H54 (cell line): ENCODE data around the gene MAGEB16.

Experiments used
- DNase-seq: peaks from one replicate; pipeline ENCODE4 v3.0.0; 2011; ENCODE audit warnings: low spot score, mixed read lengths; ENCODE audit not compliant: insufficient read length
- FAIRE-seq: peaks from 3 replicates; lab custom pipeline; 2011; peaks lifted over from hg19 to GRCh38; lab: Jason Lieb, UNC
- POLR2A ChIP-seq: IDR thresholded peaks from 2 replicates; pipeline ENCODE4 v1.6.1; 2011; ENCODE audit warnings: low read depth, mild to moderate bottlenecking, low read length

Gene MAGEB16

DNA sequence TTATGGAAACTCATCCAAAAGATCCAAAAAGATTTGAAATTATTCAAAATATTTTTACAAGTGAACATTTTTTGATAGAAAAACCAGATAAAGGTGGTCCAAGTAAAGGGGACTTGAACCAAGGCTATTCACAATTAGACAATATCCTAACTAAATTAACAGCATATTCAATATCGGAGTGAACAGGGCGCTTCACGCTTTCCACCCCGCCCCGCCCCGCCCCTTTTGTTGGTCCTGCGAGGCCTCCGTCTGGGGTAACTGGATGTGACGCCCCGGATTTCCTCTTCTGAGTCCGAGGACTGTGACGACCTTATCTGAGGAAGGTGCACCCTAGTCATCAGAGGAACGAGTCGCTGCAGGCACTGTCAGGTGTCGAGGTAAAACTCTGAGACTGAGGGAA lies at the start of gene MAGEB16:
MAGEB16 (plus strand) TSS at position 301 of the 400 bp plus-strand sequence. CDS start 3,855 bp downstream, outside the sequence.
- DNase-seq (no peak), FAIRE-seq (no peak)
- TF ChIP-seq POLR2A = no peak

DNA sequence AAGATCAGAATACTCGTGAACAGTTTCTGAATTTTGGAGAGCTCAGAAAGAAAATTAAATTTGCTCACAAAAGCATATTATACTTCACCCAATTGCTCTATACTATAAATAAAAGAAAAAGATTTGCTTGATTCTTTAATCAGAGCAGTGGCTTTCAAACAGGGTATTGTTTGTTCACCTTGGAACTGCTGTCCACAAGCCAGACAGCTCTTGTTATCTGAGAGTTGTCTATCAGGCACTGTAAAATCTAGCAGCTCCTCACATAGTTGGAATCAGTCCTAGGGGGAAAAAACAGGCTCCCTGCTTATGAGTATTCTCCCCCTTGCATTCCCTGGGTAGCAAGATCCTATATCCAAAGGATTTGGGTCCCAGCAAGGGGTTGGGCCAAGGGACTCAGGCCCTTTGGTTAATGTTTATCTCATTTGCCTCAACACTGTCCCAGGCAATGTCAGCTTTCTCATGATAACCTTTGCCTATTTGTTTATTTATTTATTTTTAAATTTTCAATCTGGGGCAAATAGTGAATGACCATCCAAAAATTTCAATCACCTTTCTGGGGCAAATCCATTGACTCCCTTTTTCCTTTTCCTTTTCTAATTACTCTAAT lies 24.1 kb upstream of the MAGEB16 start:
- DNase-seq (no peak), FAIRE-seq (no peak)
- no peak for TF ChIP-seq POLR2A

- TF ChIP-seq POLR2A = no peak
- DNase-seq = no peak
- no peak for FAIRE-seq
Observed at GRCh38 chrX:35785075-35785474, 13.1 kb upstream of the MAGEB16 start.

DNA sequence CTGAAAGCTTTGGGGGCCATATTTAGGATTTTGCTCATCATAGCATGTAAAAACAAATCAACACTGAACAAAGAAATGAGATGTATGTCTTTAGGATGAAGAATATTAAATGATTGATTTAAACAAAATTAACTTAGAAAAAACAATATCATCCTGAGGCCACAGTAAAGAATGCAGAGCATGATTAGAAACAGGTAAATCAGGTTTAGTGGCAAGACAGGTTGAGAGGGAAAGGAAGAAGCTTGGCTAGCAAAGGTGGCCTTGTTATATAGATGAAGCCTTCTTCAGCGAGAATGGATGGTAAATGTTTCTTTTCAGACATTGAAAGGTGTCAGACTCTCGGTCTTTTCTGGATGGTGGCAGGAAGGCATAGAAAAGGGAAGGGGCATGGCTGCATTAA lies 11.9 kb upstream of the MAGEB16 start:
- no peak for FAIRE-seq
- DNase-seq = no peak
- TF ChIP-seq POLR2A = no peak

DNA sequence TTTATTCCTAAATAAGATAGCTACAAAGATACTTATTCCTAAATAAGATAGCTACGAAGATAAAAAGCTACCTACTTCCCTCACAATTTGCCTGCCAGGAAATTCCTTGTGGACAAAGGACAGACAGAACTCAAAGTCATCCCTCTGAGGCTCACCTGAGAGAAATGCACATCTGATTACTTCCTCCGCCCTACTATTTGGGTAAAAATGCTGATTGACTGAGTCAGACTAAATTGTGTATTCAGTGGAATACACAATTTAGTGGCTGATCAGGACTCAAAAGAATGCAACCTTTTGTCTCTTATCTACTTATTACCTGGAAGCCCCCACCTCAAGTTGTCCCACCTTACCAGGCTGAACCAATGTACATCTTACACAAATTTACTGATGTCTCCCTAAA lies 10.3 kb upstream of the MAGEB16 start:
- no peak for DNase-seq
- no peak for TF ChIP-seq POLR2A
- FAIRE-seq = no peak

- no peak for TF ChIP-seq POLR2A
- DNase-seq = no peak
- FAIRE-seq = no peak
Observed at GRCh38 chrX:35800474-35800873, 2.3 kb downstream of the MAGEB16 start.

GRCh38 chrX:35809781-35810180 lies 11.6 kb downstream of the MAGEB16 start:
- no peak for FAIRE-seq
- no peak for TF ChIP-seq POLR2A
- no peak for DNase-seq

GRCh38 chrX:35819241-35819640 lies 21.1 kb downstream of the MAGEB16 start:
- DNase-seq (no peak), FAIRE-seq (no peak)
- TF ChIP-seq POLR2A = no peak

DNA sequence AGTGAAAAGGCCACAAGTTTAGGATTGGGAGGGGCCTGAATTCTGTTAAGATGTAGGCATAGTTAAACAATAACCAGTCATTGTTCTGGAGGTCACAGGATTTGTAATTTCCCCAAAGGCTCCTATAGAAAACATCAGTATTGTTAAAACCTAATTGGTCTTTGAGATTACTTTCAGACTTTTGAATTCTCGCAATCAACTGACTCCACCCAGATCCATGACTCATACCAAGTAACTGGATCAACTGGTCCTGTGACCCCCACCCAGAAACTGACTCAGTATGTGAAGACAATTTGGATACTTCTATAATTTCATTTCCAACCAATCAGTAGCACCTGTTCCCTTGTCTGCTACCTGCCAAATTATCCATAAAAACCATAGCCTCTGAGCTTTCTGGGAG lies 28.4 kb downstream of the MAGEB16 start:
- DNase-seq (no peak), FAIRE-seq (no peak)
- TF ChIP-seq POLR2A = no peak

GRCh38 chrX:35829501-35829900 lies 31.4 kb downstream of the MAGEB16 start:
- TF ChIP-seq POLR2A = no peak
- DNase-seq (no peak), FAIRE-seq (no peak)

DNA sequence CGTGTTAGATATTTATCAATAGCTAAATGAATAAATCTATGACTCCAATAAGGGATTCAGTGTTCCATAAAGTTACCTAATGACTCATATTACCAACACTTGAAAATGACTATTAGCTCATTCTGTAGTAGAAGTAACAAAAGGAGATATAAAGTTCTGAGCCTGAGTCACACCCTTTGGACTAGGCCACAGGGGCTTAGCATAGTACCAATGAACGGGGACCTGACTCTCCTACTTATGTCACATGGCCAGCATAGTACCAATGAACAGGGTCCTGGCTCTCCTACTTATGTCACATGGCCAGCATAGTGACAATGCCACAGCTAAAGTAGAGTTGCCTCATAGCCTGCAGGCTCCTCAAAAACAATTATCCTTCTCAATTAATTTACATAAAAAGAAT lies 43.7 kb downstream of the MAGEB16 start:
- FAIRE-seq = no peak
- no peak for DNase-seq
- TF ChIP-seq POLR2A = no peak

GRCh38 chrX:35842674-35843073 lies 44.5 kb downstream of the MAGEB16 start:
- no peak for FAIRE-seq
- no peak for TF ChIP-seq POLR2A
- DNase-seq = no peak

DNA sequence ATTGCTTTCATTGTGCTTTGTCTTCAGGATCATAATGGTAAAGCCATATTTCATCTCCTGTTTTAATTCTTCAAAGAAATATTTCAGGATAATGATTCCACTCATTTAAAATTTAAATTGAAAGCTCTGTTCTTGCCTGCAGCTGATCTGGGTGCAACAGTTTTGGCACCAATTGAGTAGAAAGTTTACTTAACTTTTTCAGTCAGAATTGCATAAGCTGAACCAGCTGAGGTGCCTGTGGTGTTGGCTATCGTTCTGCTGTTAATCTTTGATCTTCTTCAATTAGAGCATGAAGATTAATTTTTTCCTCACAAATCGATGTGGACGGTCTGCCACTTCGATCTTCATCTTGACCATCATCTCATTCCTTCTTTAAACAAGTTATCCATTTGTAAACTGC lies 49.6 kb downstream of the MAGEB16 start:
- DNase-seq (no peak), FAIRE-seq (no peak)
- TF ChIP-seq POLR2A = no peak
